K562 (cell line): ENCODE results near the gene RUVBL2. TPM values are rescaled to one million over a fixed set of nuclear protein-coding genes. Genes with fewer than 3 reads are reported as not detected.

Source experiments
- CEBPB ChIP-seq: fragments of 450-650 bp; IDR thresholded peaks from 2 replicates; pipeline ENCODE4 v1.6.1; 2016; ENCODE audit warnings: missing genetic modification characterization, missing compliant biosample characterization
- COPS2 ChIP-seq: fragments of 450-650 bp; conservative IDR thresholded peaks from 2 replicates; pipeline ENCODE4 v1.6.1; 2016; ENCODE audit warnings: mild to moderate bottlenecking, moderate library complexity
- CREM ChIP-seq: IDR thresholded peaks from 2 replicates; pipeline ENCODE4 v1.6.1; 2014; ENCODE audit warnings: antibody characterized with exemption, low read depth
- DEAF1 ChIP-seq: fragments of 450-650 bp; formaldehyde crosslinking; IDR thresholded peaks from 2 replicates; pipeline ENCODE4 v1.4.0; 2020; ENCODE audit warnings: mild to moderate bottlenecking, moderate library complexity
- E2F3 ChIP-seq: fragments of 250-450 bp; sonication (Bioruptor Pico); IDR thresholded peaks from 2 replicates; pipeline ENCODE4 v1.4.0; 2020; ENCODE audit warnings: mild to moderate bottlenecking
- EHMT2 ChIP-seq: fragments of 450-650 bp; IDR thresholded peaks from 2 replicates; pipeline ENCODE4 v1.6.1; 2018; ENCODE audit warnings: antibody characterized with exemption
- ELF4 ChIP-seq: fragments of 450-650 bp; formaldehyde crosslinking; IDR thresholded peaks from 2 replicates; pipeline ENCODE4 v1.4.0; 2022; ENCODE audit warnings: missing genetic modification characterization
- ETV1 ChIP-seq: fragments of 450-650 bp; conservative IDR thresholded peaks from 2 replicates; pipeline ENCODE4 v1.6.1; 2016; ENCODE audit warnings: missing genetic modification characterization, control low read depth, low read depth, missing compliant biosample characterization
- NR0B1 ChIP-seq: fragments of 450-650 bp; IDR thresholded peaks from one replicate; pipeline ENCODE4 v1.6.1; 2018; ENCODE audit warnings: mild to moderate bottlenecking, moderate library complexity; ENCODE audit not compliant: partially characterized antibody
- PHF8 ChIP-seq: fragments of 200-600 bp; sonication (generic); IDR thresholded peaks from 2 replicates; pipeline ENCODE4 v1.6.1; 2012; ENCODE audit warnings: mixed run types, mild to moderate bottlenecking, inconsistent platforms, low read length, moderate library complexity, borderline replicate concordance
- SIX5 ChIP-seq, 2 experiments: IDR thresholded peaks; 2 replicates each; pipeline ENCODE4 v1.6.1; 2011; ENCODE audit warnings: low read length in 2 of 2, borderline replicate concordance in 1 of 2, low read depth in 1 of 2, mild to moderate bottlenecking in 1 of 2, moderate library complexity in 1 of 2; ENCODE audit not compliant: insufficient read depth in 1 of 2
- STAG1 ChIP-seq: sonication (generic); formaldehyde crosslinking; IDR thresholded peaks from 2 replicates; pipeline ENCODE4 v1.5.0; 2020; ENCODE audit warnings: missing genetic modification reagents, borderline replicate concordance
- ZNF431 ChIP-seq: sonication (generic); formaldehyde crosslinking; IDR thresholded peaks from 2 replicates; pipeline ENCODE4 v1.8.0; 2022; ENCODE audit warnings: mild to moderate bottlenecking, missing genetic modification reagents
- ZNF551 ChIP-seq: fragments of 250-450 bp; sonication (Bioruptor Pico); IDR thresholded peaks from 2 replicates; pipeline ENCODE4 v1.5.0; 2021; ENCODE audit warnings: mild to moderate bottlenecking, moderate library complexity
- polyA plus RNA-seq, 8 experiments: library from polyadenylated mRNA; depleted of rRNA in 4 of 8; stranded (reverse) in 5 of 8; unstranded in 3 of 8; fragments of >200 nt; fragmentation: Nextera tagmentation in 2 of 8; fragmentation: Illumina TruSeq in 1 of 8; extraction: Ambion mirVana in 2 of 8; extraction: Trizol in 1 of 8; gene quantifications; 2 replicates each; pipeline versions ENCODE4 v1.2.1 to v1.2.3, GENCODE V29; 2011 to 2014; ENCODE audit warnings: inconsistent platforms in 1 of 8, missing spikeins in 1 of 8
- total RNA-seq, 7 experiments: library from RNA; depleted of rRNA in 6 of 7; stranded (reverse); fragments of >200 nt in 6 of 7; fragmentation: Illumina TruSeq in 2 of 7; extraction: Trizol in 2 of 7; gene quantifications; 2 replicates each; pipeline versions ENCODE4 v1.2.1 to v1.2.3, GENCODE V29; 2011 to 2021; ENCODE audit warnings: low replicate concordance in 1 of 7
- TF ChIP-seq, protein P1 (sequence below): fragments of 250-450 bp; sonication (Bioruptor Pico); IDR thresholded peaks from 2 replicates; pipeline ENCODE4 v1.4.0; 2020; ENCODE audit warnings: mild to moderate bottlenecking, moderate library complexity
- TF ChIP-seq, protein P2 (sequence below): IDR thresholded peaks from 2 replicates; pipeline ENCODE4 v1.6.1; 2014; ENCODE audit warnings: antibody characterized with exemption

RUVBL2 gene
- total and polyA plus RNA-seq, 9 of the 15 experiments (the other 6 are each of a cell fraction or from before 2014, with no cell fraction given), result 71.4 to 453 (median 237) TPM

DNA sequence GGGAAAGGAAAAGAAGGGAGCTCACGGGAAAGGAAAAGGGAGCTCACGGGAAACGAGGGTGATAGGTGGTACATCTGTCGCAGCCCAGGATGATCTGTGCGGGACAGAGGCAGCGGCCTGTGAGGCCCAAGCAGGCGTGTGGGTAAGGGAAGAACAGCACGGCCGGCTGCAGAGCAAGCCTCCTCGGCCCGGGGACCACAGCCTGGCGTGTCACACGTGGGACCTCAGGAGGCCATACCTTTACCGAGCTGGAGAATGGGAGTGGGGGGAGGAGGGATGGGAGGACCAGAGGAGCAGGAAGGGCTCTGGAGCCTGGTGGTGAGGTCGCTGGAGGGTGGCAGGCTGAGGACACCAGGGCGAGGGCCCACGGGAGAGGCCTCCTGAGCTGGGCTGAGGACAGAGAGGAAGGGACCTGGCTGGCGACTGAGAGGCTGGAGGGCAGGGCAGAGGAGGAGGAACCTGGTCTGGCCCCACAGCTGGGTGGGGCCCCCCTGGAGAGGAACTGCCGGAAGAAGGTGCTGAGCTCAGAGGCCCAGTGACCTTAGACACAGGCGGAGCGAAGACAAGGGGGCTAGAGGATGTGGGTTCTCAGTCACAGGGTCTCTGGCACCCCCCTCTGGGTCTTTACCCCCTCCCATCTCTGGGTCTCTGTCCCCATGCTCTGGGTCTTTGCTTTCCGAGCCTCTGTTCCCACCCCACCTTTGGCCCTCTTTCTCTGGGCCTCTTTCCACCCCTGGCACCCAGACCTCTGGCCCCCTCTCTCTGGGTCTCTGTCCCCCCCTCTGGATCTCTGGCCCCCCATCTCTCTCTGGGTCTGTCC is 31.4 kb upstream of the RUVBL2 start (continued):
- no peak for TF ChIP-seq SIX5 (IDR thresholded peaks at IDR 0.05; ENCODE audit: borderline replicate concordance in 1 of 2, insufficient read depth in 1 of 2, low read depth in 1 of 2, low read length in 2 of 2)
- TF ChIP-seq, protein P1, sequence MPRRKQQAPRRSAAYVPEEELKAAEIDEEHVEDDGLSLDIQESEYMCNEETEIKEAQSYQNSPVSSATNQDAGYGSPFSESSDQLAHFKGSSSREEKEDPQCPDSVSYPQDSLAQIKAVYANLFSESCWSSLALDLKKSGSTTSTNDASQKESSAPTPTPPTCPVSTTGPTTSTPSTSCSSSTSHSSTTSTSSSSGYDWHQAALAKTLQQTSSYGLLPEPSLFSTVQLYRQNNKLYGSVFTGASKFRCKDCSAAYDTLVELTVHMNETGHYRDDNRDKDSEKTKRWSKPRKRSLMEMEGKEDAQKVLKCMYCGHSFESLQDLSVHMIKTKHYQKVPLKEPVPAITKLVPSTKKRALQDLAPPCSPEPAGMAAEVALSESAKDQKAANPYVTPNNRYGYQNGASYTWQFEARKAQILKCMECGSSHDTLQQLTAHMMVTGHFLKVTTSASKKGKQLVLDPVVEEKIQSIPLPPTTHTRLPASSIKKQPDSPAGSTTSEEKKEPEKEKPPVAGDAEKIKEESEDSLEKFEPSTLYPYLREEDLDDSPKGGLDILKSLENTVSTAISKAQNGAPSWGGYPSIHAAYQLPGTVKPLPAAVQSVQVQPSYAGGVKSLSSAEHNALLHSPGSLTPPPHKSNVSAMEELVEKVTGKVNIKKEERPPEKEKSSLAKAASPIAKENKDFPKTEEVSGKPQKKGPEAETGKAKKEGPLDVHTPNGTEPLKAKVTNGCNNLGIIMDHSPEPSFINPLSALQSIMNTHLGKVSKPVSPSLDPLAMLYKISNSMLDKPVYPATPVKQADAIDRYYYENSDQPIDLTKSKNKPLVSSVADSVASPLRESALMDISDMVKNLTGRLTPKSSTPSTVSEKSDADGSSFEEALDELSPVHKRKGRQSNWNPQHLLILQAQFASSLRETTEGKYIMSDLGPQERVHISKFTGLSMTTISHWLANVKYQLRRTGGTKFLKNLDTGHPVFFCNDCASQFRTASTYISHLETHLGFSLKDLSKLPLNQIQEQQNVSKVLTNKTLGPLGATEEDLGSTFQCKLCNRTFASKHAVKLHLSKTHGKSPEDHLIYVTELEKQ (CRISPR knock-in tag), result no peak
- TF ChIP-seq, protein P2, sequence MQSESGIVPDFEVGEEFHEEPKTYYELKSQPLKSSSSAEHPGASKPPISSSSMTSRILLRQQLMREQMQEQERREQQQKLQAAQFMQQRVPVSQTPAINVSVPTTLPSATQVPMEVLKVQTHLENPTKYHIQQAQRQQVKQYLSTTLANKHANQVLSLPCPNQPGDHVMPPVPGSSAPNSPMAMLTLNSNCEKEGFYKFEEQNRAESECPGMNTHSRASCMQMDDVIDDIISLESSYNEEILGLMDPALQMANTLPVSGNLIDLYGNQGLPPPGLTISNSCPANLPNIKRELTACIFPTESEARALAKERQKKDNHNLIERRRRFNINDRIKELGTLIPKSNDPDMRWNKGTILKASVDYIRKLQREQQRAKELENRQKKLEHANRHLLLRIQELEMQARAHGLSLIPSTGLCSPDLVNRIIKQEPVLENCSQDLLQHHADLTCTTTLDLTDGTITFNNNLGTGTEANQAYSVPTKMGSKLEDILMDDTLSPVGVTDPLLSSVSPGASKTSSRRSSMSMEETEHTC, result no peak
- peak; percentile 60 for TF ChIP-seq CREM
- peak; percentile 38; the same call in 1 of the 2 replicates for TF ChIP-seq DEAF1 (CRISPR knock-in tag)
- 0 out of 2 replicates have a peak, but pooled peaks have one; percentile 63 for TF ChIP-seq ZNF431 (CRISPR knock-in tag)
- TF ChIP-seq ELF4 (CRISPR knock-in tag), result peak; percentile 53; the same call in 1 of the 2 replicates
- TF ChIP-seq NR0B1, result no peak
- TF ChIP-seq EHMT2, result no peak
- peak; percentile 82 for TF ChIP-seq ETV1 (tag)
- TF ChIP-seq COPS2, result no peak
- TF ChIP-seq E2F3 (CRISPR knock-in tag), result 0 out of 2 replicates have a peak, but pooled peaks have one; percentile 41
- TF ChIP-seq PHF8, result peak; percentile 55; the same call in 1 of the 2 replicates
- TF ChIP-seq CEBPB (tag), result no peak
- TF ChIP-seq STAG1 (CRISPR knock-in tag), result no peak
- no peak for TF ChIP-seq ZNF551 (CRISPR knock-in tag)
